HG03064 (cell line): ENCODE measurements around the gene CEACAM18.

ENCODE experiments used
- ATAC-seq: cut with Tn5 transposase; IDR thresholded peaks from one replicate; pipeline ENCODE4 v1.9.1; 2021; ENCODE audit warnings: low read depth; ENCODE audit not compliant: unreplicated experiment

The CEACAM18 gene

DNA sequence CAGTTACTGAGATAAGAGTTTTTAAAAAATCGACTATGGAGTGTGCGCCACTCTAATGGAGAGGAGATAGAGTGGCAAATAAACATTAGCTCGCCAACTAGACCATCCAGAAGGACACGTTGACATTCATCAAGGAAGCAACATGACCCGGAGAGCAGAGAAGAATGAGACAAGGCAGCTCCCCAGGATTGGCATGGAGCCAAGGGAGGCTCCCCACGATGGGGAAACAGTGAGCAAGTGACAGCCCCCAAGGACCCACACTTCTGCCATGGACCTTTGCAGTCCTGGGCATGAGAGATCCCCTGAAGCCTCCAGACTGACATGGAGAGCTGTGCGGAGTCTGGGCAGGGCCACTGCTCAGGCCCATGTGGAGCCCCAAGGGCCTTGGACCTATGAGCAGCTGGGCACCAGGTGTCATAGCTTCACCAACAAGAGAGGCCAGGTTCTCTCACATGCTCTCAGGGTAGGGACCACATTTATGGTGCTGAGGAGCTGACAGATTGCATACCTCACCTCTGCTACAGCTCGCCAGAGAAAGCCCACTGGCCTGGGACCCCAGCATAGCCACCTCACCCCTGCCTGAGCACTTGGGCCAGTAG is 46.4 kb downstream of the CEACAM18 start:
- ATAC-seq = no peak

DNA sequence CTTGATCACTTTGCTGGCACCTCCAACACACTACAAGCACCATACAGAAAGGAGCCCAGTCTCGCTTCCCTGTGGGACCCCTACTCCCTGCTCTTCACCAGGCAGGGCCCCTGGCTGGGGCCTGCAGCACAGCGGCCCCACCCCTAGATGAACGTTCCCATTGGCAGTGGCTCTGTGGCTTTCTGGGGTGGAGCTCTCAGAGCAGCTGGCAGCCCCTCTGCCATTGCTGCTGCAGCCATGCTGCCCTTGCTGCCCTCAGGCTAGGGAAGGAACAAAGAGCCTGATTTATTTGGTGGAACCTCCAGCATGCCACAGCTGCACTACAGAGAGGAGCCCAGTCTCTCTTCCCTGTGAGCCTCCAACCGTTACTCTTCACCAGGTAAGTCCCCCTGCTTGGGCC is 47.3 kb downstream of the CEACAM18 start:
- ATAC-seq = no peak

DNA sequence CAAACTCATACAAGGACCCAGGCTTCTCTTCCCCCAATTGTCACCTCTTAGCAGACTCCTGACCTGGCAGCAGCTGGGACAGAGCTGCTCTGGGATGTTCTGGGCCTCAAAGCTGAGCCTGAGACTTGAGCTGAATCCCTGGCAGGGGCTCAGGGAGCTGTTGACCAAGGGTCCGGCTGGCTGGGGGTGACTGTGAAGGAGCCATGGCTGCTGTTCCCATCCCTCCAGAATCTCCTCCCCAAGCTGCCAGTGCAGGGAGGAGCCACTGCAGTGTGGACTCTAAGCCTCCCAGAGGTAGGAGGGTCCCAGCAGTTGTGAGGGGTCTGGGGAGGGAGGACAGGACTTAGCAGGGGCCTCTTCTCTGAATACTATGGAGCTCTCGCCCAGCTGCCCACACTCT is 51.0 kb downstream of the CEACAM18 start:
- ATAC-seq = no peak

DNA sequence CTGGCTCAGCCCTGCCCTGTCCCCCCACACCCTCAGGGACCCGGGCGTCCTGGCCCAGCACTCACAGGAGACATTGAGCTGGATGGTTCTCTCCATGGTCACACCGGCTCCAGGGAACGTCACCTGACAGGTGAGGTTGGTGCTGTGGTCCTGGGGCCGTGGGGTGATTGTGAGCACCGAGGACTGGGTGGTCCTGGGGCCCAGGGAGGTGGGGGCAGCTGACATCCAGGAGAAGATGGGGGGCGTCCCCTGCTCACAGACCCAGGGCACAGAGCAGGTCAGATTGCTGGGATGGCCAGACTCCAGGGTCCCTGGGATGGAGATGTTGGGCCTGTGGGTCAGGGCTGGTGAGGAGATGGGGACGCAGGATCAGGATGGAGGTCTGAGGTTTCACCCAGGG is 52.3 kb downstream of the CEACAM18 start:
- ATAC-seq = no peak

DNA sequence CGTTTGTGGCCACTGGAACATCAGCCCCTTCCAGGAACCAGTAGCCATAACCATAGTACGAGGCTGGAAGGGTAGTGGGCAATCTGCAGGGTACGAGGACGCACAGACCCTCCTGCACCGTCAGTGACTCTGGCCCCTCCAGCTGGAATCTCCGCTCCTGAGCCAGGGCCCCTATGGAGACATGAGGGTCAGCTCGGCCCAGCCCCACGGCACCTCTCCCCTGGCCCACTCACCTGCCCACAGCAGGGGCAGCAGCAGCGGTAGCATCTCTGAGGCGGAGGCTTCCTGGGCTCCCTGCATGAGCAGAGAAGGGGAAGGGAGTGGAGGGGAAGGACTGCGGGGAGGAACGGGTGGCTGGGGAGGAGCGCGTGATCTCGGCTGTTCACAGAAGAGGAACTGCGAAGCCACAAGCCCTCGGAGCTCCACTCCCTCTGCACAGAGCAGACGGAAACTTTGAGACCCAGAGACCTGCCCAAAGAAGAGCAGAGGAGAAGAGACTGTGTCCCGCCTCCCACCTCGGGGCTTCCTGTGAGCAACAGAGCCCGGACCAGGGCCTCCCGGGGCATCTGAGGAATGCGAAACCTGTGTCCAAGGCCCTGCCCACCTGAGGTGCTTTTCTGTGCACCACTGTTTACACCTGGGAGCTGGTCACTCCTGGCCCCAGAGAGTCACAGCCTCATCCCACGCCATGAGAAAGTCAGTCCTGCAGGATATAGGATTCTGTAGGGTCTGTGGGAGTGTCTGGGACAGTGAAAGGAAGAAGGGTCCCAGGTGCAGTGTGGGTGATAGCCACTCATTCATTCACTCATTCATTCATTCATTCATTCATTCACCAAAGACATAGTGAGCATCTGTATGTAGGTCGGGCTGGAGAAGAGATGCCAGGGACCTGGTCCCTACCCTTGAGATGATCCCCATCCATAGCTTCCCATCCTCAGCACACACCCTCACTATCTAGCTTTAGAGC is 53.3 kb downstream of the CEACAM18 start, which contains the start of gene SIGLEC6:
Gene SIGLEC6, minus strand, starts transcription at position 322 of the 967 bp plus-strand sequence. Its CDS starts 22 bp downstream, at position 300.
- no peak for ATAC-seq

DNA sequence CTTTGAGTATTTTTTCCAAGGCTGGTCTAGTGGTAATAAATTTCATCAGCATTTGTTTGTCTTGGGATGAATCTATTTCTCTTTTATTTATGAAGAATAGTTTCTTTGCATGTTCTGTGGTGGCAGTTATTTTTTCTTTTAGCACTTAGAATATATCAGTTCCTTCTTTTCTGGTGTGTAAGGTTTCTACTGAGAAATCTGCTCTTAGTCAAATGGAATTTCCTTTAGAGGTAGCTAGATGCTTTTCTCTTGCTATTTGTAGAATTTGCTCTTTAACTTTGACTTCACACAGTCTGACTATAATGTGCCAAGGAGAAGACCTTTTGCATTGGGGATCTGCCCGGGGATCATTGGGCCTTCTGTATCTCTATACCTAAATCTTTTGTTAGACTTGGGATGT is 57.2 kb downstream of the CEACAM18 start:
- no peak for ATAC-seq

DNA sequence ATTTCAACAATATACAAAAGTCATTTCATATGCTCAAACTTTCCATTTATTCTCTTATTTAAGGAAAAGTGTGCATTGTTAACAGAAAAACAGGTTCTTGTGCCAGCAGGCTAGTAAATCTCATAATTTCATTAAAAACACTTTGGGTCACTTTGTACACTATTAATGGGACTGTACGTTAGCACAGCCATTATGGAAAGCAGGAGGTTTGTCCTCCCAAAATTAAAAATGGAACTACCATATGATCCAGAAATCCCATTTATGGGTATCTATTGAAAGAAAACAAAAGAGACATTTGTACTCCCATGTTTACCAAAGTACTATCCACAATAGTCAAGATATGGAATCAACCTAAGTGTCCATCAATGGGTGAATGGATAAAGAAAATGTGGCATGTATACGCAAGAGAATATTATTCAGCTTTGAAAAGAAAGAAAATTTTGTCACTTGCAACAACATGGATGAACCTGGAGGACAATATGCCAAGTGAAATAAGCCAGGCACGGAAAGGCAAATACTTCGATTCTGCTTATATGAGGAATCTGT is 61.6 kb downstream of the CEACAM18 start:
- ATAC-seq = no peak
